ENCODE results near the gene ACTR3. TPM values are rescaled to one million over a fixed set of nuclear protein-coding genes. Genes with fewer than 3 reads are reported as not detected.
A peak's percentile ranks its signal among the peaks of the same experiment; 100 is the strongest.

The ACTR3 gene
- total and polyA plus RNA-seq, 3 donors from 2014 or later = 106 to 180 (median 114) TPM

DNA sequence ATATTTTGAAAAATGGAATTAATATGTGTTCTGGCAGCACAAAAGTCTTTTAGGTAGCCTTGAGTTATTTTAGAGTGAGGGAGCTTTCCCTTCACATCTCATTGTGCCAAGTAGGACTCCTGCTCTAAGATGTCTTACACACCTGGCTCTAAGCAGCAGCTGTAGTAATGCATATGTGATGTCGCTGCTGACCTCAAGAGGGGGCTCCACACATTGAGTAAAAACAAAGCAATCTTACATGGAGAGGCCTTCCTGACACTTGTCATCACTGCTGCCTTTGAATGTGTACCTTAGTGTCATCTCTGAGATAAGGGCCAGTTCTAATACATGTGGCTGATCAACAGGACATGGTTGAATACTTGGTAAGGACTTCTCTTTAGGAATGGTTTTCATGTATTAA lies 75.8 kb downstream of the ACTR3 start:
- no peaks in the 10 kb centered on the region for H3K36me3 ChIP-seq (ENCODE audit: low read depth, missing control alignments)
- H3K27me3 ChIP-seq = no peaks in the 10 kb centered on the region
- no peaks in the 10 kb centered on the region for H3K9me3 ChIP-seq
- DNase-seq = peak; percentile 46
- intact Hi-C loops (cut with DNase I; ENCODE audit: low total_unique reads) = no loop called here
- 16 to 30% methylated on average over 1 of the region's 1 CpG for WGBS, 2 donors
- H3K4me1 ChIP-seq = peaks cover 10% of the 10 kb centered on the region
- H3K27ac ChIP-seq = no peak overlapping the region
- H3K4me3 ChIP-seq = no peak overlapping the region
- no peak for TF ChIP-seq POLR2A (IDR thresholded peaks at IDR 0.05)
- TF ChIP-seq, protein P1, sequence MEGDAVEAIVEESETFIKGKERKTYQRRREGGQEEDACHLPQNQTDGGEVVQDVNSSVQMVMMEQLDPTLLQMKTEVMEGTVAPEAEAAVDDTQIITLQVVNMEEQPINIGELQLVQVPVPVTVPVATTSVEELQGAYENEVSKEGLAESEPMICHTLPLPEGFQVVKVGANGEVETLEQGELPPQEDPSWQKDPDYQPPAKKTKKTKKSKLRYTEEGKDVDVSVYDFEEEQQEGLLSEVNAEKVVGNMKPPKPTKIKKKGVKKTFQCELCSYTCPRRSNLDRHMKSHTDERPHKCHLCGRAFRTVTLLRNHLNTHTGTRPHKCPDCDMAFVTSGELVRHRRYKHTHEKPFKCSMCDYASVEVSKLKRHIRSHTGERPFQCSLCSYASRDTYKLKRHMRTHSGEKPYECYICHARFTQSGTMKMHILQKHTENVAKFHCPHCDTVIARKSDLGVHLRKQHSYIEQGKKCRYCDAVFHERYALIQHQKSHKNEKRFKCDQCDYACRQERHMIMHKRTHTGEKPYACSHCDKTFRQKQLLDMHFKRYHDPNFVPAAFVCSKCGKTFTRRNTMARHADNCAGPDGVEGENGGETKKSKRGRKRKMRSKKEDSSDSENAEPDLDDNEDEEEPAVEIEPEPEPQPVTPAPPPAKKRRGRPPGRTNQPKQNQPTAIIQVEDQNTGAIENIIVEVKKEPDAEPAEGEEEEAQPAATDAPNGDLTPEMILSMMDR (IDR thresholded peaks at IDR 0.05) = peak; percentile 19 to 35 (median 19)

DNA sequence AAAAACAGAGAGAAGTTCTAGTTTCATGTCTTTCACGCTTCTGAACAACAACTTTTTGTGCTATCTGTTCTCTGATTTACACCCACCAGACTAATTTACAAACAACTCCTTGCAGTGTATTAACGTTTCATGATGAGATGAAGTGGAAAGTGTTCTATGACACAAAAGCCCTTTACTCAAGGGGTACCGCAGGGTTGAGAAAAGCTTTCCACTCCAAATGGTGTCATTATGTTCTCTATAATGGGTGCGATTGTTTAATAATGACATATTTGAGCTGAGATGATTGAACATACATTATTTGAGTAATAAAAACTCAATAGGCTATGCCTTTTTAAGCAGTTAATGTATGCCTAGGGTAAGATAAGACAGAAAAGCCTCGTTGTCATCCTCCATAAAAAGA lies 76.3 kb downstream of the ACTR3 start:
- no peaks in the 10 kb centered on the region for H3K27me3 ChIP-seq
- H3K27ac ChIP-seq = no peak overlapping the region
- WGBS, 2 donors = 61 to 63% methylated on average over 5 of the region's 5 CpGs
- intact Hi-C loops (cut with DNase I; ENCODE audit: low total_unique reads) = no loop called here
- DNase-seq = no peak
- peaks cover 10% of the 10 kb centered on the region for H3K4me1 ChIP-seq
- H3K9me3 ChIP-seq = no peaks in the 10 kb centered on the region
- no peak overlapping the region for H3K4me3 ChIP-seq
- no peaks in the 10 kb centered on the region for H3K36me3 ChIP-seq (ENCODE audit: low read depth, missing control alignments)
- TF ChIP-seq, protein P1 (IDR thresholded peaks at IDR 0.05) = no peak
- TF ChIP-seq POLR2A (IDR thresholded peaks at IDR 0.05) = no peak

DNA sequence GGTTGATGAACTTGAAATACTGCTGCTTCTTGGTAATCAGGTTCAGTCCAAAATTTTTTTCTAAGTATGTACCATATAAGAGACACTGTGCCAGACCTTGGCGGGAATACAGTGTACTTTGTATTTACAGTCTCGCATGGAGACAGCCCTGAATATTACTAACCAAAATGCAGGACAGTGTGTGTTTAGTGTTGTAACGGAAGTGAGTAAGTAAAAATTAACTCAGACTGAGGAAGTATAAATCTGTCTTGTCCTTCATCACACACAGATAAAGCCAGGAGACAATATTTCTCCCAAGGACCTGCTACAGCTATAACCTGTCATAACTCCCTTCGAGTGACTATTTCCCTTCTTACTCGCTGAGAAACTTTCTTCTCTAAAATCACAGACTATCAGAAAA lies 76.9 kb downstream of the ACTR3 start:
- no peaks in the 10 kb centered on the region for H3K36me3 ChIP-seq (ENCODE audit: low read depth, missing control alignments)
- DNase-seq = no peak
- intact Hi-C loops (cut with DNase I; ENCODE audit: low total_unique reads) = no loop called here
- H3K4me3 ChIP-seq = no peak overlapping the region
- H3K27me3 ChIP-seq = no peaks in the 10 kb centered on the region
- no peak overlapping the region for H3K27ac ChIP-seq
- WGBS, 2 donors = 10 to 21% methylated on average over 5 of the region's 5 CpGs
- TF ChIP-seq POLR2A (IDR thresholded peaks at IDR 0.05) = no peak
- TF ChIP-seq, protein P1 (IDR thresholded peaks at IDR 0.05) = no peak
- H3K9me3 ChIP-seq = no peaks in the 10 kb centered on the region
- H3K4me1 ChIP-seq = peaks cover 10% of the 10 kb centered on the region

DNA sequence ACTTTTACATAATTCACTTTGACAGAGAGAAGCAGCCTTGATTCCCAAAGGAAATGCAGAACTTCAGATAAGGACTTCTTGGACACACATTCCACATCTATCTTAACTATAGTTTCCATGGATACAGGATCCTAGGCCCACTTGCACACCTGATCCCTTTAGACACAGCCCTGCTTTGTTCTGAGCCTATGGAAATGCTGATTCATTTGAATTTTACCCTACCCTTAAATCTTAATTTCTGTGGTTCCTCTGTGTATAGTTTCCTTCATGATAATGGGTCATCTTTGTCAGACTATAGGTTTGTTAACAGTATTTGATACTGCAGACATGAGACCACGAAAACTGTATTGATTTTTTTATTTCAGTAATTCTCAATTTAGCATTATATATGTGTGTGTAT lies 77.4 kb downstream of the ACTR3 start:
- H3K27me3 ChIP-seq = no peaks in the 10 kb centered on the region
- H3K9me3 ChIP-seq = no peaks in the 10 kb centered on the region
- peaks cover 10% of the 10 kb centered on the region for H3K4me1 ChIP-seq
- no peak for TF ChIP-seq POLR2A (IDR thresholded peaks at IDR 0.05)
- H3K36me3 ChIP-seq (ENCODE audit: low read depth, missing control alignments) = no peaks in the 10 kb centered on the region
- no peak for DNase-seq
- intact Hi-C loops (cut with DNase I; ENCODE audit: low total_unique reads) = no loop called here
- 76 to 83% methylated on average over 1 of the region's 1 CpG for WGBS, 2 donors
- H3K27ac ChIP-seq = no peak overlapping the region
- H3K4me3 ChIP-seq = no peak overlapping the region

DNA sequence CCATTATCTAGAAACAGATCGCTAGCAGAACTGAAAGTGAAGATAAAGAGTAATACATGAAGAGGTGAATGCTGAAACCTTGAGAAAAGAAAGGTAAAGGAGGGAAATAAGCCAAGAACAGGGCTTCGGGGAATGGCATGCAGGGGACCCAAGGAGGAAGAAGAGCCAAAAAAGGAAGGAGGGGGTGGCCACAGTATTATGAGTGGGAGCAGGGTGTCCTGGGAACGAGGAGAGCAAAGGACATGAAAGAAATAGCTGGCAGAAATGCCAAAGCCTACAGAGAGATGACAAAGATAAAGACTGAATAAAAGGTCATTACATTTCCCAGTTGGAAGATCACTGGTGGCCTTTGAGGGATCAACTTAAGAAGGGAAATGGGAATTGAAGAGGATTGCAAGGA lies 82.9 kb downstream of the ACTR3 start:
- Histone ChIP-seq H3K4me3 (no peak overlapping the region), H3K9me3 (no peaks in the 10 kb centered on the region), H3K36me3 (ENCODE audit: low read depth, missing control alignments) (no peaks in the 10 kb centered on the region), H3K4me1 (peaks cover under 1% of the 10 kb centered on the region), H3K27me3 (no peaks in the 10 kb centered on the region), H3K27ac (no peak overlapping the region)
- intact Hi-C loops (cut with DNase I; ENCODE audit: low total_unique reads) = loop anchor here (10.0 kb wide), 1 partner anchor 582 kb away; no protein-coding TSS in a partner anchor
- DNase-seq = no peak
- 67 to 70% methylated on average over 3 of the region's 3 CpGs for WGBS, 2 donors
- no peak for TF ChIP-seq POLR2A (IDR thresholded peaks at IDR 0.05)
- TF ChIP-seq, protein P1 (IDR thresholded peaks at IDR 0.05) = no peak

Data from testis (tissue), 3 donors.